ENCODE results near the gene AGPAT4.

GRCh38 chr6:161239001-161239400 is 34.9 kb downstream of the AGPAT4 start:
- TF ChIP-seq EZH2phosphoT487 (IDR thresholded peaks at IDR 0.05; ENCODE audit: low read length) (no peak), CTCF (IDR thresholded peaks at IDR 0.05; ENCODE audit: low read length) (no peak)
